ENCODE results near the gene HBQ1.
"Not testable (repeated sequence)": the region's sequence is repeated elsewhere in the genome, so short reads cannot be mapped to it uniquely, and the experiment has no call there.

Gene HBQ1

GRCh38 chr16:176477-177382, 3.5 kb upstream of the HBQ1 start, which contains the start of gene HBA1:
HBA1 (plus strand) TSS chr16:176680; CDS start chr16:176717, 37 bp downstream.
- FAIRE-seq: not testable (repeated sequence)

GRCh38 chr16:177394-177822, 2.9 kb upstream of the HBQ1 start:
- no peak for FAIRE-seq

DNA sequence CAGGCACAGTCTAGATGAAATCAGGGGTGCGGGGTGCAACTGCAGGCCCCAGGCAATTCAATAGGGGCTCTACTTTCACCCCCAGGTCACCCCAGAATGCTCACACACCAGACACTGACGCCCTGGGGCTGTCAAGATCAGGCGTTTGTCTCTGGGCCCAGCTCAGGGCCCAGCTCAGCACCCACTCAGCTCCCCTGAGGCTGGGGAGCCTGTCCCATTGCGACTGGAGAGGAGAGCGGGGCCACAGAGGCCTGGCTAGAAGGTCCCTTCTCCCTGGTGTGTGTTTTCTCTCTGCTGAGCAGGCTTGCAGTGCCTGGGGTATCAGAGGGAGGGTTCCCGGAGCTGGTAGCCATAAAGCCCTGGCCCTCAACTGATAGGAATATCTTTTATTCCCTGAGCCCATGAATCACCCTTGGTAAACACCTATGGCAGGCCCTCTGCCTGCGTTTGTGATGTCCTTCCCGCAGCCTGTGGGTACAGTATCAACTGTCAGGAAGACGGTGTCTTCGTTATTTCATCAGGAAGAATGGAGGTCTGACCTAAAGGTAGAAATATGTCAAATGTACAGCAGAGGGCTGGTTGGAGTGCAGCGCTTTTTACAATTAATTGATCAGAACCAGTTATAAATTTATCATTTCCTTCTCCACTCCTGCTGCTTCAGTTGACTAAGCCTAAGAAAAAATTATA, 2.1 kb upstream of the HBQ1 start:
- FAIRE-seq: no peak

- FAIRE-seq: no peak
Measured at GRCh38 chr16:178668-179015, 1.6 kb upstream of the HBQ1 start.

GRCh38 chr16:179211-180092, 807 bp upstream of the HBQ1 start:
- FAIRE-seq: no peak

DNA sequence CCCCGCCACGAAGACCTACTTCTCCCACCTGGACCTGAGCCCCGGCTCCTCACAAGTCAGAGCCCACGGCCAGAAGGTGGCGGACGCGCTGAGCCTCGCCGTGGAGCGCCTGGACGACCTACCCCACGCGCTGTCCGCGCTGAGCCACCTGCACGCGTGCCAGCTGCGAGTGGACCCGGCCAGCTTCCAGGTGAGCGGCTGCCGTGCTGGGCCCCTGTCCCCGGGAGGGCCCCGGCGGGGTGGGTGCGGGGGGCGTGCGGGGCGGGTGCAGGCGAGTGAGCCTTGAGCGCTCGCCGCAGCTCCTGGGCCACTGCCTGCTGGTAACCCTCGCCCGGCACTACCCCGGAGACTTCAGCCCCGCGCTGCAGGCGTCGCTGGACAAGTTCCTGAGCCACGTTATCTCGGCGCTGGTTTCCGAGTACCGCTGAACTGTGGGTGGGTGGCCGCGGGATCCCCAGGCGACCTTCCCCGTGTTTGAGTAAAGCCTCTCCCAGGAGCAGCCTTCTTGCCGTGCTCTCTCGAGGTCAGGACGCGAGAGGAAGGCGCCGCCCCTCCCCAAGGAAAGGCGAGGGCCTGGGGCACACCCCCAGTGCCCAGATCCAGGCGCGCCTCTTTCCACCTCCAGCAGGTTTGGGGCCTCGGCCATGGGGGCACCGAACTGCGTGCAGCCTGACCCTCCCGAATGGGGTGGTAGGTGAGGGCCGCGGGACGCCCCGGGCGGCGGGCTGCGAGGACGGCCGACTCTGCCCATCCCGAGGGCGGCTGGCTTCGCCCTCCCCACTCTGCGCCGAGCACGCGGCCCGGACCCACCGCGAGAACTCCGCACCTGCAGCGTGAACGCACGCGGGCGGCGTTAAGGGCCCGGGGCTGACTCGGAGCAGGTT, 664 bp downstream of the HBQ1 start:
- no peak for FAIRE-seq

GRCh38 chr16:181565-182021, 1.3 kb downstream of the HBQ1 start:
- no peak for FAIRE-seq

DNA sequence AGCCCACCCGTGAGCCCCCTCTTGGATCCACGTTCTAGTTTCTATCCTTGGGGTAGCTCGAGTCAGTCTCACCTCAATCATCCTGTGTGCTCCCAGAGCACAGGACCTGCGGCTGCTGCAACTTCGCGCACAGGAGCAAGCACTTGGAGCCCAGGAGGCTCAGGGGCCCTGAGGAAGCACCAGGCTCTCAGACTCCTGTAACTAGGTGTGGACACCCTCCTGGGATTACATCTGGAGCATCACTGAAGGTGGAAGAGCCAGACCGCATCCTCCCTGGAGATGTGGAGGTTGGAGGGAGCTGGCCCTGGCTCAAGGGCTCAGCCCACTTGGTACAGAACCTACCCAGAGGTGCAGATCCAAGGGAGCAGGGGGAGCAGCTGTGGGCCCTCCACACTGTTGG, 2.7 kb downstream of the HBQ1 start:
- no peak for FAIRE-seq

DNA sequence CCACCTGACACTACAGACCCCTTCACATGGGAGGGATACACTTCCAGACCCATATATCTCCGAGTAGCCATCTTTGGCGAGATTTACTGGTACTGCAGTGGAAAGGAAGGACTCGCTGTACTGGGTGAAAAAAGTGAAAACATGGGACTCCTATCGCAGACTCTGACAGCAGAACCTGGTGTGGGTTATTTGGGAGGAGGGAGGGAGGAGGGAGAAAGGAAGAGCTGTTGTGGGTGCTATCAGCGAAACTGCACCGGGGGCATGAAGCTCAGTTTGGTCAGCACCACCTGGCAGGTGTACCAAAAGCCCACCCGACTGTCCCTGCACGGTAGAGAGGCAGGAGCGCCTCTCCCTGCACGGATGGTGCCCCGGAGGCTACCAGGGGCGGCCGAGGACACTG, 5.0 kb downstream of the HBQ1 start:
- no peak for FAIRE-seq

DNA sequence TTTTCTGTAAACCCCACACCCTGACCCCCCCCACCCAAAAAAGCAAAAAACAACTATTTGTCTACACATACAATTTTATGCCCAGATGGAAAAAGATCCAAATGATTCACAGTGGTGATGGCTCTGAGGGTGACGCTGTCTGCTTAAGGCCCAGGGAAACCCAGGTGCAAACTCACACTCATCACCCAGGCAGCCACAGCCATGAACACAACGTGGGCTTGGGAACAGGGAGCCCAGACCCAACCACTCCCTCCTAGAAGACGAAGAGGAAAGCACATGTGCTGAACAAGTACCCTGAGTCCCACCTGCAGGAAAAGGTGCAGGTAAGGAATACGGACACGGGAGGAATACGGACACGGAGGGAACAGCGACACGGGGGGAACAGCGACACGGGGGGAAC, 5.4 kb downstream of the HBQ1 start:
- no peak for FAIRE-seq

DNA sequence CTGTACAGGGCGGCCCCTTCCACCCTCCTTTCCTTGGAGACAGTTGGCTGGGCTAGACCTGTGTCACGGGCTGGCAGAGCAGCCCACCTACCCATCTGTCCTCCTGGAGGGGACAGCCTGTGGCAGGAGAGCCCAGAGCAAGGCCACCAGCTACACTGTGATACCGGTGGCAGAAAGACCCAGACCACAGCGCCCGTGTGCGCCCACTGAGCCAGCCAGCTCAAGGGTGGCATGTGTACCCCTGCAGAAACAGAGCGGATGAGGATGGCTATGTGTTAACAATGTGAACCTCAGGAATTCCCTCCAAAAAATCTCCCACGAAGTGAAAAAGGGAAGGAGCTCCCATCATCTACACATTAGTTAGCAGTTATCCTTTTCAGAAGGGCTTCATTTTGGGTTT, 7.1 kb downstream of the HBQ1 start:
- no peak for FAIRE-seq

GRCh38 chr16:188674-189073, 8.4 kb downstream of the HBQ1 start:
- no peak for FAIRE-seq

DNA sequence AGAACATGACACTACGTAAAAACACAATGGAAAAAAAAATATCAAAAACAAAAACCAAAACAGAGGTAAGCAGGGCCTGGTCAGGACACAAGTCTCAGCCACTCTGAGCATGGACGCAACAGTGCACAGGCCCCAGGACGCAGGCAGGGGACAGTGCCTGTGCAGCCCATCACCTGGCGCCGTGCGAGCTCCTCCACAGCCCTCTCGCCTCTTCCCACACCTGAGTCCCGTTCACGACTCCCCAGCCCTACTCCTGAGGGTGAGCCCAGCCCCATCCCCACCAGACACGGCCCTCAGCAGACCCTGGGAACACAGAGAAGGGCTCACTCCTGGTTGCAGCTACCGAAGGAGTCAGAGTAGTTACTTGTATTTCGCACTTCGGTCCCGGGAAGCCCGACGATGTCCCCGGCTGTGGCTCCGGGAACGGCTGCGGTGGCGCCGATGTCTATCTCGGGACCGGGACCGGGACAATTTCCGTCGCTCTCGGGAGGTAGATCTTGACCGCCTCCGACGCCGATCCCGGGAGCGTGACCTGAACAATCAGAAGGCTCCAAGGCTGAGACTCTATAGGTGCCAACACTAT, 9.4 kb downstream of the HBQ1 start:
- no peak for FAIRE-seq

- no peak for FAIRE-seq
Measured at GRCh38 chr16:191831-192230, 11.6 kb downstream of the HBQ1 start.

- no peak for FAIRE-seq
Measured at GRCh38 chr16:192686-193085, 12.4 kb downstream of the HBQ1 start.

GRCh38 chr16:193441-193840, 13.2 kb downstream of the HBQ1 start:
- no peak for FAIRE-seq

GRCh38 chr16:194516-194915, 14.3 kb downstream of the HBQ1 start:
- no peak for FAIRE-seq

- no peak for FAIRE-seq
Measured at GRCh38 chr16:200388-200787, 20.1 kb downstream of the HBQ1 start.

DNA sequence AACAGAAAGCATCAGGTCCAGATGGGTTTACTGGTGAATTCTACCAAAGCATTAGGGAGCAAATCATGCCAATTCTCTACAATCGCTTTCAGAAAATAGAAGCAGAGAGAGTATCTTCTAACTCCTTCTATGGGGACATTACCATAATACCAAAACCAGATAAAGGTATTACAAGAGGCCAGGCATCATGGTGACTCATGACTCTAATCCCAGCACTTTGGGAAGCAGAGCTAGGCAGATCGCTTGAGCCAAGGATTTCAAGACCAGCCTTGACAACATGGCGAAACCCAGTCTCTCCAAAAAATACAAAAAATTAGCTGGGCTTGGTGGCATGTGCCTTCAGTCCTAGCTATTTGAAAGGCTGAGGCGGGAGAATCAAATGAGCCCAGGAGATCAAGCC, 23.0 kb downstream of the HBQ1 start:
- FAIRE-seq: no peak

- not testable (repeated sequence) for FAIRE-seq
Measured at GRCh38 chr16:204046-204445, 23.8 kb downstream of the HBQ1 start.

DNA sequence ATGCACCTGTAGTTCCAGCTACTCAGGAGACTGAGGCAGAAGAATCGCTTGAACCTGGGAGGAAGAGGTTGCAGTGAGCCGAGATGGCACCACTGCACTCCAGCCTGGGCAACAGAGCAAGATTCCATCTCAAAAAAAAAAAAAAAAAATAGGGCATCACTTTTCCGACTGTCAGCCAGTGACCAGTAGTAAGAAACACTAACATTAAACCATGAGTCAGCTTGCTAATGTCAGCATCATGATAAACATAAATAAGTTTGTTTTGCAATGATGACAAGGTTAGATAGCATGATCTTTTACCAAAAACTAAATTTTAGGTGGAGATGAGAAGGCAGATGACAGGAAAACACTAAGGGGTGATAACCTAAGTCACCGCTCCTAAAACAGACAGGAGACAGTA, 29.1 kb downstream of the HBQ1 start:
- FAIRE-seq: not testable (repeated sequence)

All from G401.6 (cell line).